GM12872 (cell line): ENCODE results near the gene SEMA4D.

Experiments
- TF ChIP-seq, protein P1 (sequence below): IDR thresholded peaks from 3 replicates; pipeline ENCODE4 v1.5.1; 2011; ENCODE audit warnings: low read depth, mild to moderate bottlenecking, low read length, moderate library complexity; ENCODE audit not compliant: insufficient read depth

The SEMA4D gene

GRCh38 chr9:89458768-89459496 lies 39.0 kb downstream of the SEMA4D start:
- TF ChIP-seq, protein P1, sequence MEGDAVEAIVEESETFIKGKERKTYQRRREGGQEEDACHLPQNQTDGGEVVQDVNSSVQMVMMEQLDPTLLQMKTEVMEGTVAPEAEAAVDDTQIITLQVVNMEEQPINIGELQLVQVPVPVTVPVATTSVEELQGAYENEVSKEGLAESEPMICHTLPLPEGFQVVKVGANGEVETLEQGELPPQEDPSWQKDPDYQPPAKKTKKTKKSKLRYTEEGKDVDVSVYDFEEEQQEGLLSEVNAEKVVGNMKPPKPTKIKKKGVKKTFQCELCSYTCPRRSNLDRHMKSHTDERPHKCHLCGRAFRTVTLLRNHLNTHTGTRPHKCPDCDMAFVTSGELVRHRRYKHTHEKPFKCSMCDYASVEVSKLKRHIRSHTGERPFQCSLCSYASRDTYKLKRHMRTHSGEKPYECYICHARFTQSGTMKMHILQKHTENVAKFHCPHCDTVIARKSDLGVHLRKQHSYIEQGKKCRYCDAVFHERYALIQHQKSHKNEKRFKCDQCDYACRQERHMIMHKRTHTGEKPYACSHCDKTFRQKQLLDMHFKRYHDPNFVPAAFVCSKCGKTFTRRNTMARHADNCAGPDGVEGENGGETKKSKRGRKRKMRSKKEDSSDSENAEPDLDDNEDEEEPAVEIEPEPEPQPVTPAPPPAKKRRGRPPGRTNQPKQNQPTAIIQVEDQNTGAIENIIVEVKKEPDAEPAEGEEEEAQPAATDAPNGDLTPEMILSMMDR = no peak

DNA sequence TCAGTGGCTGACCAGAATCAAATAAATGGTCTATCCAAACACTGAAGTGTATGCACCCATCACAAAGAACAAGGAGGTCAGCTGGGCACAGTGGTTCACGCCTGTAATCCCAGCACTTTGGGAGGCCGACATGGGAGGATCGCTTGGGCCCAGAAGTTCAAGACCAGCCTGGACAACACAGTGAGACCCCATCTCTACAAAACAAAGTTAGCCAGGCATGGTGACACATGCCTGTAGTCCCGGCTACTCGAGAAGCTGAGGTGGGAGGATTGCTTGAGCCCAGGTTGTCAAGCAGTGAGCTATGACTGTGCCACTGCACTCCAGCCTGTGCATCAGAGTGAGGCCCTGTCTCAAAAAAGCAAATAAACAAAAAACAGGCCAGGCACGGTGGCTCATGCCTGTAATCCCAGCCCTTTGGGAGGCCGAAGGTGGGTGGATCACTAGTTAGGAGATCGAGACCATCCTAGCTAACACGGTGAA lies 40.5 kb downstream of the SEMA4D start:
- TF ChIP-seq, protein P1 = no peak

- TF ChIP-seq, protein P1 = no peak
Observed at GRCh38 chr9:89455356-89455824, 42.5 kb downstream of the SEMA4D start.

GRCh38 chr9:89454498-89455355 lies 43.2 kb downstream of the SEMA4D start:
- TF ChIP-seq, protein P1 = no peak

DNA sequence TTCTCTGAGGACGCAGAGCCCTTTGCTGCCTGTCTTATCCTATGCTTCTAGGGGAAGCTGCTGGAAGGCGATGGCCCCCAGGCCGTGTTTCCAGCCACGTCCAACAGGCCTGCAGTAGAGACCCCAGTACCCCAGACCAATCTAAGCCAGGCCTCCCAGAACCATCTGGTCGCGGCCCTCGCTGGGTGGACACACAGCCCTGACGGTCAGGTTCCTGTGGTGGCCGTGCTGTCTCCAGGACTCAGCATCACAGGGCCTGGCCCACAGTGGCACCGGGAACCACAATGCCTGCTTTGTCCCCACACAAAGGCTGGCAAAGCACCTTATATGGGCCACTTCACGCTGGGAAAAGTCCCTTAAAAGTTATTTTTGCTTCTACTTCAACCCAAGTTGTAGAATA lies 44.5 kb downstream of the SEMA4D start:
- TF ChIP-seq, protein P1 = no peak

DNA sequence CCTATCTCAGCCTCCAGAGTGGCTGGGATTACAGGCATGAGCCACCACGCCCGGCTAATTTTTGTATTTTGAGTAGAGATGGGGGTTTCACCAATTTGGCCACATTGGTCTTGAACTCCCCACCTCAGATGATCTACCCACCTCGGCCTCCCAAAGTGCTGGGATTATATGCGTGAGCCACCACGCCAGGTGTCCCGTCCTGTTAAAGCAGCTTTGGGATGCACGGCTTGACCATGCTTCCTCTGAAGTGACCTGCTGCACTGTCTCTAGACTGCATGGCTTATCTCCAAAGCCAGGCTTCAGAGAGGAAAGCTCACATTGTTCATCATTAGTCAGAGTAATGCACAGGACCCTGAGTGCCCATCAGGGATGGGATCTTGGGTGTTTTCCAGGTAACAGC lies 45.4 kb downstream of the SEMA4D start:
- TF ChIP-seq, protein P1 = no peak

- TF ChIP-seq, protein P1 = no peak
Observed at GRCh38 chr9:89450213-89450612, 47.7 kb downstream of the SEMA4D start.
